Measurements from ENCODE around the gene ZBBX. TPM values are rescaled to one million over a fixed set of nuclear protein-coding genes. Genes with fewer than 3 reads are reported as not detected.

ZBBX gene
- total and polyA plus RNA-seq, 2 experiments from 2014 or later = not detected

DNA sequence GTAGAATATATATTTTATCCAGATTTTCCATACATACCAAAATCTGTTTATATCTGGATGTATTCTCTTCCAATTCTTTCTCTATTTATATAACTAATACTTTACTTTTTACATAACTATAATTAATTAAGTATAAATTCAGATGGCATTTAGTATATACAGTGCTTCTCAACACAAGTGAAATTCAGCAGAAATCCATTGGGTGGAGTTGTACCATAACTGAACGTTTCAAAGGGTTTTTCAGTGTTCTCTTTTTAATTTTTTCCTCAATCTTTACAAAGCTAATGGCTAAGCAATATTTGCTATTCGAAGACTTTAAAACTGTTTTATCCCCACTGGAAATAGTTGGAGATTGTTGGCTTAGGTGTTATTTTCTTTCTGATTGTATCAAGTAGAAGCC is 13.9 kb upstream of the ZBBX start:
- H3K9me2 ChIP-seq (replicated peaks; ENCODE audit: insufficient read depth) = no peaks in the 10 kb centered on the region
- H3K4me1 ChIP-seq (ENCODE audit: insufficient read depth) = no peaks in the 10 kb centered on the region
- no peaks in the 10 kb centered on the region for H3K36me3 ChIP-seq (replicated peaks; ENCODE audit: insufficient read depth, low read depth)
- no peak overlapping the region for H3K4me3 ChIP-seq
- 41% methylated on average over 2 of the region's 2 CpGs for WGBS (ENCODE audit: low lambda C conversion rate, missing lambda C conversion rate)
- no peaks in the 10 kb centered on the region for H3K27me3 ChIP-seq
- H3K27ac ChIP-seq = no peak overlapping the region
- no peak overlapping the region for H2AFZ ChIP-seq
- H3K79me2 ChIP-seq = no peaks in the 10 kb centered on the region
- no peak for DNase-seq (ENCODE audit: low spot score)
- H3K4me2 ChIP-seq = no peak overlapping the region
- TF ChIP-seq EZH2phosphoT487 (IDR thresholded peaks at IDR 0.05; ENCODE audit: low read depth, severe bottlenecking, unreplicated experiment) = no peak
- TF ChIP-seq, protein P1, sequence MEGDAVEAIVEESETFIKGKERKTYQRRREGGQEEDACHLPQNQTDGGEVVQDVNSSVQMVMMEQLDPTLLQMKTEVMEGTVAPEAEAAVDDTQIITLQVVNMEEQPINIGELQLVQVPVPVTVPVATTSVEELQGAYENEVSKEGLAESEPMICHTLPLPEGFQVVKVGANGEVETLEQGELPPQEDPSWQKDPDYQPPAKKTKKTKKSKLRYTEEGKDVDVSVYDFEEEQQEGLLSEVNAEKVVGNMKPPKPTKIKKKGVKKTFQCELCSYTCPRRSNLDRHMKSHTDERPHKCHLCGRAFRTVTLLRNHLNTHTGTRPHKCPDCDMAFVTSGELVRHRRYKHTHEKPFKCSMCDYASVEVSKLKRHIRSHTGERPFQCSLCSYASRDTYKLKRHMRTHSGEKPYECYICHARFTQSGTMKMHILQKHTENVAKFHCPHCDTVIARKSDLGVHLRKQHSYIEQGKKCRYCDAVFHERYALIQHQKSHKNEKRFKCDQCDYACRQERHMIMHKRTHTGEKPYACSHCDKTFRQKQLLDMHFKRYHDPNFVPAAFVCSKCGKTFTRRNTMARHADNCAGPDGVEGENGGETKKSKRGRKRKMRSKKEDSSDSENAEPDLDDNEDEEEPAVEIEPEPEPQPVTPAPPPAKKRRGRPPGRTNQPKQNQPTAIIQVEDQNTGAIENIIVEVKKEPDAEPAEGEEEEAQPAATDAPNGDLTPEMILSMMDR (IDR thresholded peaks at IDR 0.05; ENCODE audit: poor library complexity) = peak; percentile 32
- no peaks in the 10 kb centered on the region for H3K9me3 ChIP-seq (ENCODE audit: low read depth)
- H4K20me1 ChIP-seq (ENCODE audit: insufficient read depth, poor library complexity, severe bottlenecking) = no peaks in the 10 kb centered on the region

DNA sequence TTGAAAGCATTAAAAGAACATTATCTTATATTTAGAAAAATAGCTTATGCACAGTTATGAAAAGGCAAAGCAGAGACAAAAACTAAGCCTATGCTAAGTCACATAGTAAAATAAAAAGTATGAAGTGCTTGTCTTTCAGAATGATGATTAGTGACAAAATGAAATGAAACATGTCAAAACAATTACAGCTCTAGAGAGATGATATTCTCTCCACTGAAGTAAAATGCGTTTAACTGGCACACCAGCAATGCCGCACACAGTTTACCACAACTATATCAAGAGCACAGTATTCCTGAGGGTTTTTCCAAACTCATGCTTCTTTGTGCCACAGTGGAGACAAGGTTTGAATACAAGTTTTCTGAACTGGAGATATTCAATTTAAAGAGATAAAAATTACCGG is 2.1 kb upstream of the ZBBX start:
- WGBS (ENCODE audit: low lambda C conversion rate, missing lambda C conversion rate) = 90% methylated on average over 3 of the region's 3 CpGs
- H3K4me2 ChIP-seq = no peak overlapping the region
- H3K9me3 ChIP-seq (ENCODE audit: low read depth) = no peaks in the 10 kb centered on the region
- H3K4me3 ChIP-seq = no peak overlapping the region
- H3K27me3 ChIP-seq = no peaks in the 10 kb centered on the region
- H3K4me1 ChIP-seq (ENCODE audit: insufficient read depth) = no peaks in the 10 kb centered on the region
- H3K79me2 ChIP-seq = no peaks in the 10 kb centered on the region
- no peaks in the 10 kb centered on the region for H3K36me3 ChIP-seq (replicated peaks; ENCODE audit: insufficient read depth, low read depth)
- H3K27ac ChIP-seq = no peak overlapping the region
- TF ChIP-seq EZH2 (IDR thresholded peaks at IDR 0.05; ENCODE audit: borderline replicate concordance) = no peak
- TF ChIP-seq, protein P1 (IDR thresholded peaks at IDR 0.05; ENCODE audit: poor library complexity) = no peak
- no peak for TF ChIP-seq EZH2phosphoT487 (IDR thresholded peaks at IDR 0.05; ENCODE audit: low read depth, severe bottlenecking, unreplicated experiment)
- no peaks in the 10 kb centered on the region for H4K20me1 ChIP-seq (ENCODE audit: insufficient read depth, poor library complexity, severe bottlenecking)
- H2AFZ ChIP-seq = no peak overlapping the region
- DNase-seq (ENCODE audit: low spot score) = no peak
- H3K9me2 ChIP-seq (replicated peaks; ENCODE audit: insufficient read depth) = no peaks in the 10 kb centered on the region

DNA sequence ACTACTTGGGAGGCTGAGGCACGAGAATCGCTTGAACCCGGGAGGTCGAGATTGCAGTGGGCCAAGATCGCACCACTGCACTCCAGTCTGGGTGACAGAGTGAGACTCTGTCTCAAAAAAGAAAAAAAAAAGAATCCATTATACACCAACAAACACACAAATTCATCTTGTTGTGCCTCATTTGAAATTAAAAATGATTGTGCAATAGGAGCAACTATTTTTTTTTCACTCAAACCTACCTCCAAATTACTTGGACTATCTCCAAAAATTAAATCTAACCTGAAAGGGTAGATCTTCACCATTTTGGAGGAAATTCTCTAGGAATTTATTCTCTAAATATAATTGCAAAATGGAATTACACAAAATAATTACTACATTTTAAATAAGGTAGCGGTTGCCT is 4.6 kb downstream of the ZBBX start:
- H2AFZ ChIP-seq = no peak overlapping the region
- 96% methylated on average over 6 of the region's 6 CpGs for WGBS (ENCODE audit: low lambda C conversion rate, missing lambda C conversion rate)
- no peak overlapping the region for H3K4me3 ChIP-seq
- H4K20me1 ChIP-seq (ENCODE audit: insufficient read depth, poor library complexity, severe bottlenecking) = no peaks in the 10 kb centered on the region
- H3K27ac ChIP-seq = no peak overlapping the region
- no peaks in the 10 kb centered on the region for H3K4me1 ChIP-seq (ENCODE audit: insufficient read depth)
- no peaks in the 10 kb centered on the region for H3K9me2 ChIP-seq (replicated peaks; ENCODE audit: insufficient read depth)
- H3K9me3 ChIP-seq (ENCODE audit: low read depth) = no peaks in the 10 kb centered on the region
- H3K27me3 ChIP-seq = no peaks in the 10 kb centered on the region
- no peak overlapping the region for H3K4me2 ChIP-seq
- no peaks in the 10 kb centered on the region for H3K79me2 ChIP-seq
- DNase-seq (ENCODE audit: low spot score) = no peak
- no peaks in the 10 kb centered on the region for H3K36me3 ChIP-seq (replicated peaks; ENCODE audit: insufficient read depth, low read depth)
- no peak for TF ChIP-seq EZH2phosphoT487 (IDR thresholded peaks at IDR 0.05; ENCODE audit: low read depth, severe bottlenecking, unreplicated experiment)
- no peak for TF ChIP-seq EZH2 (IDR thresholded peaks at IDR 0.05; ENCODE audit: borderline replicate concordance)
- TF ChIP-seq, protein P1 (IDR thresholded peaks at IDR 0.05; ENCODE audit: poor library complexity) = no peak

DNA sequence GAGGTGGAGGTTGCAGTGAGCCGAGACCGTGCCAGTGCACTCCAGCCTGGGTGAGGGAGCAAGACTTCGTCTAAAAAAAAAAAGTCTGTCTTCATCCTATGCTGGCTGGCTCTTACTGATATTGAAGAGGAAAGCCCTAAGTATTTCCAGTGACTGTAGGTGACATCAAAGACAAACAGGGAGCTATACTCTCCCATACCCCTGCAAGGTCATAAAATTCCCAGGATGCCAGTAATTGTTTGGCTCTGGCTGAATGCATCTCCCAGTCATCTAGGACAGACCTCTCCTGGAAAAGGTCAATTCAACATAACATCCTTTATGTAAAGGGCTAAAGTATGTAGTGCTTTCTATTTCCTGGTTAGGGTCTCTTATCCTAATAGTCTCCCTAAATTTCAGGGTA is 8.0 kb downstream of the ZBBX start:
- H3K79me2 ChIP-seq = no peaks in the 10 kb centered on the region
- no peaks in the 10 kb centered on the region for H3K27me3 ChIP-seq
- no peaks in the 10 kb centered on the region for H3K4me1 ChIP-seq (ENCODE audit: insufficient read depth)
- WGBS (ENCODE audit: low lambda C conversion rate, missing lambda C conversion rate) = 60% methylated on average over 3 of the region's 3 CpGs
- no peak overlapping the region for H2AFZ ChIP-seq
- DNase-seq (ENCODE audit: low spot score) = no peak
- TF ChIP-seq, protein P1 (IDR thresholded peaks at IDR 0.05; ENCODE audit: poor library complexity) = no peak
- TF ChIP-seq EZH2phosphoT487 (IDR thresholded peaks at IDR 0.05; ENCODE audit: low read depth, severe bottlenecking, unreplicated experiment) = no peak
- no peak for TF ChIP-seq EZH2 (IDR thresholded peaks at IDR 0.05; ENCODE audit: borderline replicate concordance)
- no peaks in the 10 kb centered on the region for H3K36me3 ChIP-seq (replicated peaks; ENCODE audit: insufficient read depth, low read depth)
- H3K9me3 ChIP-seq (ENCODE audit: low read depth) = no peaks in the 10 kb centered on the region
- H3K27ac ChIP-seq = no peak overlapping the region
- no peak overlapping the region for H3K4me2 ChIP-seq
- no peaks in the 10 kb centered on the region for H4K20me1 ChIP-seq (ENCODE audit: insufficient read depth, poor library complexity, severe bottlenecking)
- H3K9me2 ChIP-seq (replicated peaks; ENCODE audit: insufficient read depth) = no peaks in the 10 kb centered on the region
- H3K4me3 ChIP-seq = no peak overlapping the region

All from hepatocyte (in vitro differentiated cells).